ENCODE measurements around the gene ICE1. TPM values are rescaled to one million over a fixed set of nuclear protein-coding genes. Genes with fewer than 3 reads are reported as not detected.
A peak's percentile ranks its signal among the peaks of the same experiment; 100 is the strongest.

Gene ICE1
- total RNA-seq = 10 to 100 TPM; 12.7 to 18.8 TPM
- 1 to 10 TPM; 4.1 to 6.4 TPM for polyA plus RNA-seq

GRCh38 chr5:5421961-5422818 is at the start of gene ICE1:
ICE1 (plus strand) TSS chr5:5422677; CDS start chr5:5422916, 239 bp downstream.
- no peaks in the 10 kb centered on the region for H3K27me3 ChIP-seq (ENCODE audit: control insufficient read depth in 4 of 4, insufficient read depth in 4 of 4, low read length in 3 of 4)
- H3K36me3 ChIP-seq (ENCODE audit: control insufficient read depth in 4 of 4, insufficient read depth in 3 of 4, low read depth in 1 of 4, low read length in 3 of 4) = no peaks in the 10 kb centered on the region
- peak within 1 kb of the TSS; percentile 94 to 98 for H3K27ac ChIP-seq (ENCODE audit: low read depth in 1 of 2, low read length in 2 of 2)
- peak within 1 kb of the TSS; percentile 89 to 97 (median 94) for H3K4me3 ChIP-seq (ENCODE audit: low read depth in 1 of 3, low read length in 3 of 3)
- WGBS = under 1% methylated on average over 71 of the region's 71 CpGs
- no peaks in the 10 kb centered on the region for H3K9me3 ChIP-seq (ENCODE audit: control insufficient read depth in 4 of 4, low read length in 3 of 4)
- H3K4me1 ChIP-seq (ENCODE audit: control insufficient read depth in 4 of 4, insufficient read depth in 4 of 4, low read length in 3 of 4) = peaks cover 4 to 40% (median 35%) of the 10 kb centered on the region in 4 donors
- TF ChIP-seq ZBTB33 (IDR thresholded peaks at IDR 0.05) (peak; percentile 67), HNF4G (IDR thresholded peaks at IDR 0.05) (no peak), NR2F2 (IDR thresholded peaks at IDR 0.05) (peak; percentile 80), RAD21 (IDR thresholded peaks at IDR 0.05) (no peak), ATF3 (IDR thresholded peaks at IDR 0.05) (peak; percentile 48), FOXA2 (IDR thresholded peaks at IDR 0.05) (no peak), MAX (IDR thresholded peaks at IDR 0.05) (peak; percentile 63), GABPA (IDR thresholded peaks at IDR 0.05 in 1 of 2, conservative IDR thresholded peaks at IDR 0.05 in 1 of 2) (peak in 1 of 2 donors; percentile 79), EGR1 (IDR thresholded peaks at IDR 0.05; ENCODE audit: low read depth in 2 of 2) (peak; percentile 57 to 89), TAF1 (conservative IDR thresholded peaks at IDR 0.05) (peak; percentile 79), CTCF (IDR thresholded peaks at IDR 0.05; ENCODE audit: low read depth, low read length, missing input control) (no peak), SP1 (IDR thresholded peaks at IDR 0.05) (peak; percentile 91), RXRA (IDR thresholded peaks at IDR 0.05) (peak; percentile 64 to 68), JUND (IDR thresholded peaks at IDR 0.05) (peak; percentile 58 to 72), HNF4A (conservative IDR thresholded peaks at IDR 0.05) (peak; percentile 39 to 45), YY1 (IDR thresholded peaks at IDR 0.05) (peak; percentile 90), FOXA1 (IDR thresholded peaks at IDR 0.05) (no peak), REST (IDR thresholded peaks at IDR 0.05) (peak; percentile 89)
- peak; percentile 94 for DNase-seq (ENCODE audit: low spot score)
- peak within 1 kb of the TSS; percentile 78 to 86 for H3K9ac ChIP-seq (ENCODE audit: low read depth in 1 of 2, low read length in 2 of 2)
